ENCODE results near the gene GOLGA6L22. TPM values are rescaled to one million over a fixed set of nuclear protein-coding genes. Genes with fewer than 3 reads are reported as not detected.
"Not testable (repeated sequence)": the region's sequence is repeated elsewhere in the genome, so short reads cannot be mapped to it uniquely, and the experiment has no call there.

The GOLGA6L22 gene
- total and polyA plus RNA-seq, 2 donors from 2014 or later, result not detected

DNA sequence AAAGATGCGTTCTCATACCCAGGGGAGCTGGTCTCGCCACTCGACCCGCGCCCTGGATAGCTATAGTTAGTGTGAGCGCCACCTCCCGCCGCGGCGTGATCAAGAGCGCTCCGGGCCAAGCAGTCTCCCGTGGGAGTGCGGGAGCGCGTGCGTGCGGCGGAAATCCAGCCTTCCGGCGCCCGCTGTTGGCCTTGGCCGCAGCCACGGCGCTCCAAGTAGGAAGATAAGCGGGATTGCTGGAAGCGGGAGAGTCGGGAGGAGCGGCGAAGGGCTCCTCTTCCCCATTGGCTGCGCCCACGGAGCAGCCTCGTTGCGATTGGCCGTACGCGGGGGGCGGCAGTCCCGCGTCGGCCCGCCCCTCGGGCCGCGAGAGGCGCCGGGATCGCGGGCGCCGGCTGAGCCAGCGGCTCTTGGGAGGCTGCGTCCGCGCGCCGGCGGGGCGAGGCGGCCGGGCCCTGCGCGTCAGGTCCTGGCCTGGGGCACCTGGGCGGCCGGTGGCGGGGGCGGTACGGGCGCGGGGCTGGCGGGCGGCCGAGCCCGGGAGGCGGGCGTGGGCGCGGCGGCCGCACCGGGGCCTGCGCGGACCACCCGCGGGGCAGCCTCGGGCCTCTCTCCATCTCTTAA lies 35.9 kb downstream of the GOLGA6L22 start:
- H3K27ac ChIP-seq (ENCODE audit: low read depth in 2 of 2, low read length in 2 of 2); H3K9me3 ChIP-seq (ENCODE audit: control insufficient read depth in 2 of 3, insufficient read depth in 1 of 3, low read length in 3 of 3); H3K27me3 ChIP-seq (ENCODE audit: control insufficient read depth, insufficient read depth, low read length); FAIRE-seq; H3K9ac ChIP-seq (ENCODE audit: low read length in 3 of 3); H3K4me3 ChIP-seq (ENCODE audit: low read length in 3 of 3); H3K4me1 ChIP-seq (ENCODE audit: control insufficient read depth in 2 of 3, insufficient read depth in 2 of 3, low read depth in 1 of 3, low read length in 3 of 3); H3K36me3 ChIP-seq (ENCODE audit: control insufficient read depth in 2 of 3, insufficient read depth in 3 of 3, low read length in 3 of 3); intact Hi-C loops (cut with DNase I): not testable (repeated sequence)
- peak; percentile 18 to 84 (median 62) for DNase-seq

- H3K9me3 ChIP-seq (ENCODE audit: control insufficient read depth in 2 of 3, insufficient read depth in 1 of 3, low read length in 3 of 3); DNase-seq; H3K4me1 ChIP-seq (ENCODE audit: control insufficient read depth in 2 of 3, insufficient read depth in 2 of 3, low read depth in 1 of 3, low read length in 3 of 3); intact Hi-C loops (cut with DNase I); FAIRE-seq; H3K27me3 ChIP-seq (ENCODE audit: control insufficient read depth, insufficient read depth, low read length); H3K4me3 ChIP-seq (ENCODE audit: low read length in 3 of 3); H3K9ac ChIP-seq (ENCODE audit: low read length in 3 of 3); H3K27ac ChIP-seq (ENCODE audit: low read depth in 2 of 2, low read length in 2 of 2); H3K36me3 ChIP-seq (ENCODE audit: control insufficient read depth in 2 of 3, insufficient read depth in 3 of 3, low read length in 3 of 3): not testable (repeated sequence)
Measured at GRCh38 chr15:22497200-22497599, 38.5 kb downstream of the GOLGA6L22 start.

DNA sequence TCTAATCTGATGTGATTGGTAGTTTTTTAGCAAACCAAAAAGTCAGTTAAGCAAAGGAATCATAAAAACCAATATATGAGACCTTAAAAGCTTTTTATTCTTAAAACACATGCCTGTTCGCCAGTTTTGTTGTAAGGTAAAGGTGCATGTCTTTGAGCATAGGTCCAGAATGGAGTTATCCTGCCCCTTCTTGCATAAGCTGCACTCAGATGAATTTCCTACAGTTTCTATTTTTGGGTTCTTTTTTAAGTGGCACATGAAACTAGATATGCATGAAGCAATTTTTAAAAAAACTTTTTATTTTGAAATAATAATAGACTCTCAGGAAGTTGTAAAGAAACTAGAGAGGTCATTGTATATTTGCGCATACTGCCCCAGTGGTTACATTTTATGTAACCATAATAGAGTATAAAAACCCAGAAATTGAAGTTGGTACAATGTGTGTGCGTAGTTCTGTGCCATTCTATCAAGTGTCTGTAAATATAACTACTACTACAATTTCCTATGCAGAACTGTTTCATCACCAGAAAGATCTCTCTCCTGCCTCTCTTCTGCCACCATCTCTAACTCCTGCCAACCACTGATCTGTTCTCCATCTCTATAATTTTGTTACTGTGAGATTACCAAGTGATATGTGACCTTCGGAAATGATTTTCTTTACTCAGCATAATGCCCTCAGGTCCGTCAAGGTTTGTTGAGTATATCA lies 39.7 kb downstream of the GOLGA6L22 start:
- not testable (repeated sequence) for FAIRE-seq

GRCh38 chr15:22502272-22502671 lies 43.6 kb downstream of the GOLGA6L22 start:
- H3K27me3 ChIP-seq (ENCODE audit: control insufficient read depth, insufficient read depth, low read length); H3K9me3 ChIP-seq (ENCODE audit: control insufficient read depth in 2 of 3, insufficient read depth in 1 of 3, low read length in 3 of 3); FAIRE-seq; H3K27ac ChIP-seq (ENCODE audit: low read depth in 2 of 2, low read length in 2 of 2); H3K36me3 ChIP-seq (ENCODE audit: control insufficient read depth in 2 of 3, insufficient read depth in 3 of 3, low read length in 3 of 3); H3K4me1 ChIP-seq (ENCODE audit: control insufficient read depth in 2 of 3, insufficient read depth in 2 of 3, low read depth in 1 of 3, low read length in 3 of 3); H3K4me3 ChIP-seq (ENCODE audit: low read length in 3 of 3); H3K9ac ChIP-seq (ENCODE audit: low read length in 3 of 3); intact Hi-C loops (cut with DNase I); DNase-seq: not testable (repeated sequence)

More for the DNA sequence above, 39.7 kb downstream of the GOLGA6L22 start:
- H3K4me1 ChIP-seq (ENCODE audit: control insufficient read depth in 2 of 3, insufficient read depth in 2 of 3, low read depth in 1 of 3, low read length in 3 of 3); intact Hi-C loops (cut with DNase I); H3K4me3 ChIP-seq (ENCODE audit: low read length in 3 of 3); H3K9me3 ChIP-seq (ENCODE audit: control insufficient read depth in 2 of 3, insufficient read depth in 1 of 3, low read length in 3 of 3); H3K9ac ChIP-seq (ENCODE audit: low read length in 3 of 3); DNase-seq; H3K27me3 ChIP-seq (ENCODE audit: control insufficient read depth, insufficient read depth, low read length); H3K27ac ChIP-seq (ENCODE audit: low read depth in 2 of 2, low read length in 2 of 2); H3K36me3 ChIP-seq (ENCODE audit: control insufficient read depth in 2 of 3, insufficient read depth in 3 of 3, low read length in 3 of 3): not testable (repeated sequence)

DNA sequence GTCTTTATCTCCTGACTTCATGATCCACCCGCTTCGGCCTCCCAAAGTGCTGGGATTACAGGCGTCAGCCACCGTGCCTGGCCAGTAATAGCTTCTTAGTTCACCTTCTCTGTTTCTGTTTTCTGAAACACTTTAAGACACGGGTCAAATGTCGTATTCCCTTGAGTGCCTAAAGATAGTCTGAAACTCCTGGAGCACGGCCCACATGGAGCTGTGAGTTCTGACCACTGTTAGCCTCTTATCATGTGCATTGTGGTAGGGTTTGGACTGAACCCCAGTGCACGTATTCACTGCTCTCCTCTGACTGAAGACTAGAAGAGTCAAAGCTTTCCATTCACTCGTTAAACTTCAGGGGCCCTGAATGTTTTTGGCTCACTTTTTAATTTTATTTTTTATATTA lies 48.3 kb downstream of the GOLGA6L22 start:
- H3K4me3 ChIP-seq (ENCODE audit: low read length in 3 of 3); H3K27me3 ChIP-seq (ENCODE audit: control insufficient read depth, insufficient read depth, low read length); H3K36me3 ChIP-seq (ENCODE audit: control insufficient read depth in 2 of 3, insufficient read depth in 3 of 3, low read length in 3 of 3); intact Hi-C loops (cut with DNase I); FAIRE-seq; H3K9ac ChIP-seq (ENCODE audit: low read length in 3 of 3); DNase-seq; H3K27ac ChIP-seq (ENCODE audit: low read depth in 2 of 2, low read length in 2 of 2); H3K9me3 ChIP-seq (ENCODE audit: control insufficient read depth in 2 of 3, insufficient read depth in 1 of 3, low read length in 3 of 3); H3K4me1 ChIP-seq (ENCODE audit: control insufficient read depth in 2 of 3, insufficient read depth in 2 of 3, low read depth in 1 of 3, low read length in 3 of 3): not testable (repeated sequence)

DNA sequence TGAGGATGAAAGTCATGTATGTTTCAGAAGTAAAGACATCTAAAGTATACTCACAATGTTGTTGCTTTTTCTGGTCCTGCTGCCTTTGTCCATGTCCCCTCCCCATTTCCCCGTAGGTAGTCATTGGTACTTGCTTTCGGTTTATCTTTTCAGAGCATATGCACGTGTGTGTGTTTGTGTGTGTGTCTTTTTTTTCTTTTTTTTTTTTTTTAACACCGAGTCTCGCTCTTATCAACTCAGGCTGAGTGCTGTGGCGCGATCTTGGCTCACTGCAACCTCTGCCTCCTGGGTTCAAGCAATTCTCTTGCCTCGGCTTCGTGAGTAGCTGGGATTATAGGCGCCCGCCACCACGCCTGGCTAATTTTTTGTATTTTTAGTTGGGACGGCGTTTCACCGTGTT lies 57.4 kb downstream of the GOLGA6L22 start:
- FAIRE-seq; H3K36me3 ChIP-seq (ENCODE audit: control insufficient read depth in 2 of 3, insufficient read depth in 3 of 3, low read length in 3 of 3); DNase-seq; H3K27me3 ChIP-seq (ENCODE audit: control insufficient read depth, insufficient read depth, low read length); H3K27ac ChIP-seq (ENCODE audit: low read depth in 2 of 2, low read length in 2 of 2); H3K4me1 ChIP-seq (ENCODE audit: control insufficient read depth in 2 of 3, insufficient read depth in 2 of 3, low read depth in 1 of 3, low read length in 3 of 3); intact Hi-C loops (cut with DNase I); H3K9me3 ChIP-seq (ENCODE audit: control insufficient read depth in 2 of 3, insufficient read depth in 1 of 3, low read length in 3 of 3); H3K9ac ChIP-seq (ENCODE audit: low read length in 3 of 3); H3K4me3 ChIP-seq (ENCODE audit: low read length in 3 of 3): not testable (repeated sequence)
